RPMI7951 (cell line): ENCODE results near the gene TSPAN33. TPM values are rescaled to one million over a fixed set of nuclear protein-coding genes. Genes with fewer than 3 reads are reported as not detected.
"Not testable (repeated sequence)": the region's sequence is repeated elsewhere in the genome, so short reads cannot be mapped to it uniquely, and the experiment has no call there.

ENCODE experiments used
- DNase-seq: peaks from one replicate; pipeline ENCODE4 v3.0.0-alpha.2; 2012; ENCODE audit warnings: low read depth
- total RNA-seq: library from RNA; depleted of rRNA; stranded (reverse); fragments of >200 nt; shearing (Covaris generic); gene quantifications from 2 replicates; pipeline ENCODE4 v1.2.3, GENCODE V29; 2014; rRNA removed

The TSPAN33 gene
- 1.1 and 2.1 TPM in 2 replicates for total RNA-seq

GRCh38 chr7:129144095-129144833, at the start of gene TSPAN33:
TSPAN33 (plus strand) TSS chr7:129144707; CDS start chr7:129144981, 274 bp downstream.
- peak; percentile 67 for DNase-seq

GRCh38 chr7:129095258-129095657, 49.2 kb upstream of the TSPAN33 start:
- no peak for DNase-seq

- DNase-seq = no peak
Measured at GRCh38 chr7:129098409-129099084, 46.0 kb upstream of the TSPAN33 start.

- DNase-seq = no peak
Measured at GRCh38 chr7:129100827-129101166, 43.7 kb upstream of the TSPAN33 start.

GRCh38 chr7:129101746-129102145, 42.8 kb upstream of the TSPAN33 start:
- DNase-seq = no peak

GRCh38 chr7:129103561-129104324, 40.8 kb upstream of the TSPAN33 start:
- no peak for DNase-seq

GRCh38 chr7:129108581-129108980, 35.9 kb upstream of the TSPAN33 start:
- no peak for DNase-seq

- DNase-seq = peak; percentile 66
Measured at GRCh38 chr7:129110258-129110981, 34.1 kb upstream of the TSPAN33 start.

GRCh38 chr7:129110982-129111376, 33.5 kb upstream of the TSPAN33 start:
- no peak for DNase-seq

- DNase-seq = no peak
Measured at GRCh38 chr7:129115676-129116075, 28.8 kb upstream of the TSPAN33 start.

GRCh38 chr7:129118182-129118581, 26.3 kb upstream of the TSPAN33 start:
- DNase-seq = no peak

GRCh38 chr7:129118976-129119375, 25.5 kb upstream of the TSPAN33 start:
- DNase-seq = no peak

- not testable (repeated sequence) for DNase-seq
Measured at GRCh38 chr7:129121501-129122077, 22.9 kb upstream of the TSPAN33 start.

GRCh38 chr7:129122078-129122750, 22.3 kb upstream of the TSPAN33 start:
- DNase-seq = no peak

GRCh38 chr7:129122751-129123509, 21.6 kb upstream of the TSPAN33 start:
- no peak for DNase-seq

GRCh38 chr7:129123510-129123857, 21.0 kb upstream of the TSPAN33 start:
- no peak for DNase-seq

- DNase-seq = no peak
Measured at GRCh38 chr7:129126314-129126713, 18.2 kb upstream of the TSPAN33 start.

GRCh38 chr7:129127154-129127553, 17.4 kb upstream of the TSPAN33 start:
- no peak for DNase-seq

GRCh38 chr7:129127601-129128000, 16.9 kb upstream of the TSPAN33 start:
- DNase-seq = no peak

- DNase-seq = no peak
Measured at GRCh38 chr7:129134356-129134987, 10.0 kb upstream of the TSPAN33 start.
